ENCODE data around the gene SLC6A3. TPM values are rescaled to one million over a fixed set of nuclear protein-coding genes. Genes with fewer than 3 reads are reported as not detected.

SLC6A3 gene
- total and polyA plus RNA-seq, 9 of the 15 experiments (the other 6 are each of a cell fraction or from before 2014, with no cell fraction given), result not detected

DNA sequence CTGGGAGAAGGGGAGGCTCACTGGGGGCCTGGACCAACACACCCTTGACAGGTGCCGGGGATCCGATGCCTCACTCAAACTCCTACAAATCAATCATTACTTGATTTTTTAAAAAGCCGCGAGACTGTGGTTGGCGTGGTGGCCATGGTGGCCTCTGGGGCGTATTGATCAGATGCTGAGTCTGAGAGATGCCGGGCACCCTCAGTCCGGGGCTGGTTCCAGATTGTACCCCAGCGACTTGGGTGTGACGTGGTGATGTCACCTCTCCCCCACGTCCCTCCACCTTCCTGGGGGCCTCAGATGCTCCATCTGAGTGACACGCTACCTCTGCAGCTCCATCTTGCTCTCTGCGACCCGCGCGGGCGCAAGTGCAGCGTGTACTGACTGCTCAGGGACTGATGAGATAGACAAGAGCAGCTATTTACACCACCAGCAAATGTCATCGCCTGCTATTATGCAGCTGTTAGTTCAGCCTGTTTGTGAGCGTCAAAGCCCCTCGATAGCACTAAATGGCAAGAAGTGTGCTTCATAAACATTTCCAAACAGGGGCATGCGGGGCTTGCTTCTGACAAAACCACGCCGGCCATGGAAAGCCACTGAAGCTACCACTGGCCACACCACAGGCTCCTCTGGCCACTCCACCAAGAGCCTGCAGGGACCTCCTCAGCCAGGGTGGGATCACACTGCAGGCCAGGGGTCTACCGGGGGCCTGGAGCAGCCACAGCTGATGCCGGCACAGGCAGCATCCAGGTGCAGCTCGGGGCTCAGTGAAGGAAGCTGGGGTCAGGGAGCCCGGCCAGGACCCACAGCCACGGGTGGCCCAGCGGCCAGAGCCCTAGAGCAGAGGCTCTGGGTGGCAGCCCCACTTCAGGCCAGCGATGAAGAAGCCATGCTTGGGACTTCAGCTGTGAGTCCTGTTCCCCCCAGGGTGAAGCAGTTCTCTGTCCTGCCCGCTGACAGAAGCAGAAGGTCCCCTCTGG, 50.1 kb downstream of the SLC6A3 start:
- H3K27ac ChIP-seq (ENCODE audit: extremely low read depth, low read depth, low read length), result no peak overlapping the region
- no peak overlapping the region for H3K4me3 ChIP-seq
- CTCF ChIA-PET (ENCODE audit: low intra/inter-chr PET ratio), result no interaction called here
- H3K79me2 ChIP-seq (ENCODE audit: control insufficient read depth, insufficient read depth, low read length), result no peaks in the 10 kb centered on the region
- intact Hi-C loops (cut with micrococcal nuclease) (no loop called here), in situ Hi-C loops (cut with MboI) (no loop called here)
- no peaks in the 10 kb centered on the region for H3K36me3 ChIP-seq (ENCODE audit: control insufficient read depth, insufficient read depth, low read length)
- POLR2A ChIA-PET, result interaction anchor here (0.8 kb wide), 1 partner anchor 32 kb away, joined by 3 read pairs; no protein-coding TSS in a partner anchor
- H3K9ac ChIP-seq (ENCODE audit: insufficient read depth in 1 of 2, low read depth in 2 of 2, low read length in 2 of 2), result no peak overlapping the region
- ATAC-seq, result no peak
- 6% methylated on average over 31 of the region's 32 CpGs for WGBS (ENCODE audit: insufficient coverage, low coverage, missing lambda C conversion rate)
- no peaks in the 10 kb centered on the region for H3K9me1 ChIP-seq (ENCODE audit: control insufficient read depth, insufficient read depth, low read length)
- no peak overlapping the region for H3K4me2 ChIP-seq (ENCODE audit: insufficient read depth, low read length)
- no peak overlapping the region for H2AFZ ChIP-seq (ENCODE audit: low read depth, low read length)
- BruUV-seq (replicated peaks), result no TSS peak
- TF ChIP-seq IRF1 (CRISPR knock-in tag; IDR thresholded peaks at IDR 0.05; ENCODE audit: borderline replicate concordance), result no peak
- TF ChIP-seq, protein P1, sequence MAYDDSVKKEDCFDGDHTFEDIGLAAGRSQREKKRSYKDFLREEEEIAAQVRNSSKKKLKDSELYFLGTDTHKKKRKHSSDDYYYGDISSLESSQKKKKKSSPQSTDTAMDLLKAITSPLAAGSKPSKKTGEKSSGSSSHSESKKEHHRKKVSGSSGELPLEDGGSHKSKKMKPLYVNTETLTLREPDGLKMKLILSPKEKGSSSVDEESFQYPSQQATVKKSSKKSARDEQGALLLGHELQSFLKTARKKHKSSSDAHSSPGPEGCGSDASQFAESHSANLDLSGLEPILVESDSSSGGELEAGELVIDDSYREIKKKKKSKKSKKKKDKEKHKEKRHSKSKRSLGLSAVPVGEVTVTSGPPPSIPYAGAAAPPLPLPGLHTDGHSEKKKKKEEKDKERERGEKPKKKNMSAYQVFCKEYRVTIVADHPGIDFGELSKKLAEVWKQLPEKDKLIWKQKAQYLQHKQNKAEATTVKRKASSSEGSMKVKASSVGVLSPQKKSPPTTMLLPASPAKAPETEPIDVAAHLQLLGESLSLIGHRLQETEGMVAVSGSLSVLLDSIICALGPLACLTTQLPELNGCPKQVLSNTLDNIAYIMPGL (CRISPR knock-in tag; IDR thresholded peaks at IDR 0.05), result no peak
- no peak for TF ChIP-seq ZNF165 (CRISPR knock-in tag; IDR thresholded peaks at IDR 0.05; ENCODE audit: borderline replicate concordance)
- no peak for TF ChIP-seq HIVEP1 (CRISPR knock-in tag; IDR thresholded peaks at IDR 0.05)
- TF ChIP-seq SMARCC2 (IDR thresholded peaks at IDR 0.05; ENCODE audit: low read depth), result no peak
- TF ChIP-seq ZNF197 (CRISPR knock-in tag; IDR thresholded peaks at IDR 0.05; ENCODE audit: low read depth), result no peak
- no peak for TF ChIP-seq PHF20 (IDR thresholded peaks at IDR 0.05; ENCODE audit: partially characterized antibody)
- no peak for TF ChIP-seq DNMT1 (IDR thresholded peaks at IDR 0.05)
- no peak for TF ChIP-seq ZFP30 (CRISPR knock-in tag; IDR thresholded peaks at IDR 0.05; ENCODE audit: borderline replicate concordance)
- TF ChIP-seq RBM15 (IDR thresholded peaks at IDR 0.05; ENCODE audit: insufficient read depth, low read length), result no peak
- H3K4me1 ChIP-seq (replicated peaks in 1 of 2; ENCODE audit: control insufficient read depth in 2 of 2, insufficient read depth in 2 of 2, low read length in 2 of 2), result no peaks in the 10 kb centered on the region; a peak in 1 of 5 replicates
- DNase-seq (ENCODE audit: extremely low read depth in 1 of 4, low spot score in 3 of 4), result no peak
- no peak for FAIRE-seq
- peaks cover 18% of the 10 kb centered on the region for H4K20me1 ChIP-seq (replicated peaks; ENCODE audit: control insufficient read depth, insufficient read depth, low read length)
- no peaks in the 10 kb centered on the region for H3K9me3 ChIP-seq (replicated peaks; ENCODE audit: control insufficient read depth, insufficient read depth, low read depth, low read length)
- peaks cover 47 to 81% of the 10 kb centered on the region in 2 experiments for H3K27me3 ChIP-seq (ENCODE audit: control insufficient read depth in 2 of 2, insufficient read depth in 2 of 2, low read length in 2 of 2)
